Caco-2 (cell line): ENCODE measurements around the gene ADD3. TPM values are rescaled to one million over a fixed set of nuclear protein-coding genes. Genes with fewer than 3 reads are reported as not detected.
"Not testable (repeated sequence)": the region's sequence is repeated elsewhere in the genome, so short reads cannot be mapped to it uniquely, and the experiment has no call there.

ENCODE experiments used
- BruUV-seq: library from RNA; stranded (reverse); fragments of 400-500 nt; replicated peaks from 2 replicates; lab custom pipeline; 2021; lab: Mats Ljungman, UMichigan
- CTCF ChIA-PET: fragments of 300-600 bp; sonication (Branson Sonifier 250); formaldehyde crosslinking; loops from one replicate; lab custom pipeline; 2022; ENCODE audit warnings: antibody characterized with exemption; lab: Charles Lee
- POLR2A ChIA-PET: fragments of 300-600 bp; sonication (Branson Sonifier 250); formaldehyde crosslinking; loops from one replicate; lab custom pipeline; 2022; ENCODE audit warnings: antibody characterized with exemption; lab: Charles Lee
- DNase-seq, 2 experiments: peaks; one replicate each; pipeline versions ENCODE4 v3.0.0 to v3.0.0-alpha.2; 2020 to 2022
- H3K27me3 ChIP-seq: replicated peaks from 2 replicates; pipeline ENCODE4 v1.6.0; 2011; ENCODE audit warnings: low read length; ENCODE audit not compliant: control insufficient read depth, insufficient read depth
- H3K36me3 ChIP-seq: 2 replicates; pipeline ENCODE4 v1.5.1; 2011; ENCODE audit warnings: low read length; ENCODE audit not compliant: control insufficient read depth, insufficient read depth
- H3K4me1 ChIP-seq: fragments of 250-450 bp; sonication (Bioruptor Pico); 2 replicates; pipeline ENCODE4 v1.5.1; 2020; ENCODE audit warnings: mild to moderate bottlenecking
- H3K4me3 ChIP-seq: 2 replicates; pipeline ENCODE4 v1.5.1; 2011; ENCODE audit warnings: low read depth, mild to moderate bottlenecking, control low read depth, low read length
- H3K9me3 ChIP-seq: fragments of 250-450 bp; sonication (Bioruptor Pico); 2 replicates; pipeline ENCODE4 v1.5.1; 2020; ENCODE audit warnings: mild to moderate bottlenecking, moderate library complexity
- H3K27ac Mint-ChIP-seq: one replicate; pipeline ENCODE4 v1.8.0; 2022; ENCODE audit warnings: mixed read lengths; ENCODE audit not compliant: unreplicated experiment
- H3K27me3 Mint-ChIP-seq: one replicate; pipeline ENCODE4 v1.8.0; 2022; ENCODE audit warnings: mixed read lengths; ENCODE audit not compliant: insufficient read depth, unreplicated experiment
- H3K36me3 Mint-ChIP-seq: one replicate; pipeline ENCODE4 v1.8.0; 2022; ENCODE audit warnings: mild to moderate bottlenecking, mixed read lengths; ENCODE audit not compliant: insufficient read depth, unreplicated experiment
- H3K4me1 Mint-ChIP-seq: one replicate; pipeline ENCODE4 v1.8.0; 2022; ENCODE audit warnings: low read depth, mixed read lengths; ENCODE audit not compliant: unreplicated experiment
- H3K4me3 Mint-ChIP-seq: one replicate; pipeline ENCODE4 v1.8.0; 2022; ENCODE audit warnings: mild to moderate bottlenecking, moderate library complexity, mixed read lengths; ENCODE audit not compliant: unreplicated experiment
- H3K9me3 Mint-ChIP-seq: one replicate; pipeline ENCODE4 v1.8.0; 2022; ENCODE audit warnings: mixed read lengths; ENCODE audit not compliant: unreplicated experiment
- intact Hi-C: fragments of 100-400 bp; cut with micrococcal nuclease; formaldehyde crosslinking; loops from one replicate; pipeline ENCODE4 v1.10.0; 2022; ENCODE audit not compliant: unreplicated experiment
- total RNA-seq: library from RNA; stranded (reverse); gene quantifications from 2 replicates; pipeline ENCODE4 v1.2.3, GENCODE V29; 2022
- TF ChIP-seq, protein P1 (sequence below), 2 experiments: fragments of 200-600 bp in 1 of 2; IDR thresholded peaks; 1 replicate in 1 of 2; 2 replicates in 1 of 2; pipeline versions ENCODE4 v1.5.1 to v1.8.0; 2011 to 2022; ENCODE audit warnings: antibody characterized with exemption in 1 of 2, control low read depth in 1 of 2, inconsistent platforms in 1 of 2, low read depth in 1 of 2, low read length in 1 of 2, mild to moderate bottlenecking in 1 of 2, moderate library complexity in 1 of 2; ENCODE audit not compliant: insufficient read depth in 1 of 2, severe bottlenecking in 1 of 2, unreplicated experiment in 1 of 2

The ADD3 gene
- total RNA-seq, 1 experiment from 2014 or later: 264 TPM

DNA sequence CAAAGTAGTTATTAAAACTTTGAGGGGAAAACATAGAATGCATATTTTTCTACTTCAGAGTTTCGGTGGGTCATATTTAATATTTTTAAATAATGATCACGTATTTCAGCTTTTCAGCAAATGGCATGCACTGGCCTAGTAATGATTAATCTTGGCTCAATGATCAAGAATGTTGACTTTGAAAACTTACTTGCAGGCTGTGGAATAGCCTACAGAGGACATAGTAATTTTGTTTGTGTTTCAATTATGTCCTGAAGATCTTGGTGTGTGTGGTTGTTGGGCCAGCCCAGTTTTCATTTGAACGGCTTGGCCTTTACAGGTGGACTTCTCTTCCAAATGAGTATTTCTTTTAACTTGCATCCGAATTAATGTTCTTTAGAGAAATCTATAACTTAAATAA is 35.1 kb downstream of the ADD3 start:
- DNase-seq: no peak
- ChIA-PET POLR2A (no interaction called here), CTCF (no interaction called here)
- peaks cover 29% of the 10 kb centered on the region for H3K4me1 Mint-ChIP-seq
- intact Hi-C loops: no loop called here
- Histone ChIP-seq H3K36me3 (no peaks in the 10 kb centered on the region), H3K4me3 (no peak overlapping the region), H3K27me3 (no peaks in the 10 kb centered on the region), H3K9me3 (peaks cover 5% of the 10 kb centered on the region; the same call in 1 of the 2 replicates), H3K4me1 (peaks cover 17% of the 10 kb centered on the region)
- TF ChIP-seq, protein P1, sequence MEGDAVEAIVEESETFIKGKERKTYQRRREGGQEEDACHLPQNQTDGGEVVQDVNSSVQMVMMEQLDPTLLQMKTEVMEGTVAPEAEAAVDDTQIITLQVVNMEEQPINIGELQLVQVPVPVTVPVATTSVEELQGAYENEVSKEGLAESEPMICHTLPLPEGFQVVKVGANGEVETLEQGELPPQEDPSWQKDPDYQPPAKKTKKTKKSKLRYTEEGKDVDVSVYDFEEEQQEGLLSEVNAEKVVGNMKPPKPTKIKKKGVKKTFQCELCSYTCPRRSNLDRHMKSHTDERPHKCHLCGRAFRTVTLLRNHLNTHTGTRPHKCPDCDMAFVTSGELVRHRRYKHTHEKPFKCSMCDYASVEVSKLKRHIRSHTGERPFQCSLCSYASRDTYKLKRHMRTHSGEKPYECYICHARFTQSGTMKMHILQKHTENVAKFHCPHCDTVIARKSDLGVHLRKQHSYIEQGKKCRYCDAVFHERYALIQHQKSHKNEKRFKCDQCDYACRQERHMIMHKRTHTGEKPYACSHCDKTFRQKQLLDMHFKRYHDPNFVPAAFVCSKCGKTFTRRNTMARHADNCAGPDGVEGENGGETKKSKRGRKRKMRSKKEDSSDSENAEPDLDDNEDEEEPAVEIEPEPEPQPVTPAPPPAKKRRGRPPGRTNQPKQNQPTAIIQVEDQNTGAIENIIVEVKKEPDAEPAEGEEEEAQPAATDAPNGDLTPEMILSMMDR (IDR thresholded peaks at IDR 0.05; ENCODE audit: insufficient read depth in 1 of 2, low read depth in 1 of 2, low read length in 1 of 2, severe bottlenecking in 1 of 2, unreplicated experiment in 1 of 2): no peak
- peaks cover 20% of the 10 kb centered on the region for H3K36me3 Mint-ChIP-seq
- peaks cover 11% of the 10 kb centered on the region for H3K9me3 Mint-ChIP-seq
- no peak overlapping the region for H3K4me3 Mint-ChIP-seq
- no TSS peak for BruUV-seq
- no peaks in the 10 kb centered on the region for H3K27me3 Mint-ChIP-seq
- H3K27ac Mint-ChIP-seq: no peak overlapping the region

DNA sequence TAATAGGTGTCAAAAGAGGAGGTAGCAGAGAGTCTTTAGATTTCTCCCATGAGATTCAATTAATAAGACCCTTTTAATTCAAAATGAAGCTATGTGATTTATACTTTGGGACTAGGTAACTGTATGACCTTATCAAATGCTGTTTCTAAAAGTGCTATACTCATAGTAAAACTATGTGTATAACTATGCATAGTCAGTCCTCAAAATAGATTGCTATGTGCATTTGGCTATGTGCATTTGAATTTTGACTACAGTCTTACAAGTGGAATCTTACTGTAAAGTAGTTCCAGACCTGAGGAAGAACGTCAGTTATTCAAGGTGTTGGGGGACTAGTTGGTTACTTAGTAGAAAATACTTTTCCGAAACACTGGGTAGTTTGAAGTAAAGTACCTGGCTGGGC is 36.9 kb downstream of the ADD3 start:
- intact Hi-C loops: no loop called here
- peaks cover 17% of the 10 kb centered on the region for H3K4me1 ChIP-seq
- no peaks in the 10 kb centered on the region for H3K27me3 Mint-ChIP-seq
- DNase-seq: no peak
- no peaks in the 10 kb centered on the region; the same call in none of the 2 replicates for H3K36me3 ChIP-seq
- peaks cover 15% of the 10 kb centered on the region; the same call in 1 of the 2 replicates for H3K9me3 ChIP-seq
- H3K4me3 ChIP-seq: no peak overlapping the region
- TF ChIP-seq, protein P1 (IDR thresholded peaks at IDR 0.05; ENCODE audit: insufficient read depth in 1 of 2, low read depth in 1 of 2, low read length in 1 of 2, severe bottlenecking in 1 of 2, unreplicated experiment in 1 of 2): no peak
- H3K9me3 Mint-ChIP-seq: peaks cover 20% of the 10 kb centered on the region
- H3K4me3 Mint-ChIP-seq: no peak overlapping the region
- CTCF ChIA-PET: no interaction called here
- no TSS peak for BruUV-seq
- H3K36me3 Mint-ChIP-seq: peaks cover 32% of the 10 kb centered on the region
- POLR2A ChIA-PET: no interaction called here
- no peaks in the 10 kb centered on the region for H3K27me3 ChIP-seq
- H3K4me1 Mint-ChIP-seq: peaks cover 20% of the 10 kb centered on the region
- H3K27ac Mint-ChIP-seq: no peak overlapping the region

DNA sequence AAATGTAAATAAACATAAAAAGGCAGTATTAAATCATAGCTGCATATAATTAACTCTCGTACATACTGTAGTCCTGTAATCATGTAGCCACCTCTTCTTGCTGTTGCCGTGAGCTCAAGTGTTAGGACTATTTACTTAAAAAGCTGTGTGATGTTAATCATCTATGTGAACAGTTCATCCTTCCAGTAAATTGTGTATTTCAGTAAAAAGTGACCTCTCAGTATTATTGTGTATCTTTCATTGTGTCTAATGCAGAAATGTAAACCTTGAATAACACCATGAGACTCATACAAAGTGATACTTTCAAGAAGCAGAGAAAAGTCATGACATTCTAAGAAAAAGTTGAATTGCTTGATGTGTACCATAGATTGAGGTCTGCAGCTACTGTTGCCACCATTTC is 38.0 kb downstream of the ADD3 start:
- CTCF ChIA-PET: no interaction called here
- H3K4me1 Mint-ChIP-seq: peaks cover 9% of the 10 kb centered on the region
- no TSS peak for BruUV-seq
- no peak overlapping the region for H3K27ac Mint-ChIP-seq
- peaks cover 20% of the 10 kb centered on the region for H3K9me3 Mint-ChIP-seq
- POLR2A ChIA-PET: no interaction called here
- H3K36me3 Mint-ChIP-seq: peaks cover 34% of the 10 kb centered on the region
- Histone ChIP-seq H3K9me3 (peaks cover 15% of the 10 kb centered on the region; the same call in 1 of the 2 replicates), H3K4me1 (peaks cover 17% of the 10 kb centered on the region), H3K36me3 (no peaks in the 10 kb centered on the region; the same call in none of the 2 replicates), H3K27me3 (no peaks in the 10 kb centered on the region), H3K4me3 (no peak overlapping the region)
- intact Hi-C loops: no loop called here
- TF ChIP-seq, protein P1 (IDR thresholded peaks at IDR 0.05; ENCODE audit: insufficient read depth in 1 of 2, low read depth in 1 of 2, low read length in 1 of 2, severe bottlenecking in 1 of 2, unreplicated experiment in 1 of 2): no peak
- no peak overlapping the region for H3K4me3 Mint-ChIP-seq
- DNase-seq: no peak
- H3K27me3 Mint-ChIP-seq: no peaks in the 10 kb centered on the region

DNA sequence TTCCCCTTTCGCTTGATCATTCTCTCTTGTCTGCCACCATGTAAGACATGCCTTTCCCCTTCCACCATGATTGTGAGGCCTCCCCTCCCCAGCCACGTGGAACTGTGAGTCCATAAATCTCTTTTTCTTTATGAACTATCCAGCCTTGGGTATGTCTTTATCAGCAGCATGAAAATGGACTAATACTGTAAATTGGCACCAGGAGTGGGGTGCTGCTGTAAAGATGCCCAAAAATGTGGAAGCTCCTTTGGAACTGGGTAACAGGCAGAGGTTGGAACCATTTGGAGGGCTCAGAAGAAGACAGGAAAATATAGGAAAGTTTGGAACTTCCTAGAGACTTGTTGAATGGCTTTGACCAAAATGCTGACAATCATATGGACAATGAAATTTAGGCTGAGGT is 40.4 kb downstream of the ADD3 start:
- H3K9me3 ChIP-seq: peaks cover 15% of the 10 kb centered on the region; the same call in 1 of the 2 replicates
- H3K4me1 ChIP-seq, H3K4me3 Mint-ChIP-seq, H3K27me3 ChIP-seq, DNase-seq, CTCF ChIA-PET, BruUV-seq, H3K27me3 Mint-ChIP-seq, intact Hi-C loops, H3K36me3 ChIP-seq, H3K4me1 Mint-ChIP-seq, POLR2A ChIA-PET, H3K4me3 ChIP-seq, H3K27ac Mint-ChIP-seq: not testable (repeated sequence)
- H3K36me3 Mint-ChIP-seq: peaks cover 44% of the 10 kb centered on the region
- peaks cover 20% of the 10 kb centered on the region for H3K9me3 Mint-ChIP-seq
